Sigmoid colon (tissue), 4 donors: Measurements from ENCODE around the gene HIVEP3.

Source experiments
- POLR2A ChIP-seq, 2 donors: fragments of 450-650 bp; IDR thresholded peaks; one replicate each; pipeline ENCODE4 v1.6.1; 2016; ENCODE audit warnings: antibody characterized with exemption in 2 of 2, mild to moderate bottlenecking in 2 of 2, moderate library complexity in 2 of 2
- POLR2AphosphoS5 ChIP-seq, 4 donors: sonication (generic); formaldehyde crosslinking; IDR thresholded peaks; one replicate each; pipeline ENCODE4 v1.6.1; 2017; ENCODE audit warnings: antibody characterized with exemption in 4 of 4
- TF ChIP-seq, protein P1 (sequence below), 4 experiments: fragments of 450-650 bp in 3 of 4; fragments of 200-600 bp in 1 of 4; IDR thresholded peaks; one replicate each; pipeline ENCODE4 v1.5.1; 2016 to 2019; ENCODE audit warnings: antibody characterized with exemption in 4 of 4, mild to moderate bottlenecking in 3 of 4, moderate library complexity in 2 of 4

DNA sequence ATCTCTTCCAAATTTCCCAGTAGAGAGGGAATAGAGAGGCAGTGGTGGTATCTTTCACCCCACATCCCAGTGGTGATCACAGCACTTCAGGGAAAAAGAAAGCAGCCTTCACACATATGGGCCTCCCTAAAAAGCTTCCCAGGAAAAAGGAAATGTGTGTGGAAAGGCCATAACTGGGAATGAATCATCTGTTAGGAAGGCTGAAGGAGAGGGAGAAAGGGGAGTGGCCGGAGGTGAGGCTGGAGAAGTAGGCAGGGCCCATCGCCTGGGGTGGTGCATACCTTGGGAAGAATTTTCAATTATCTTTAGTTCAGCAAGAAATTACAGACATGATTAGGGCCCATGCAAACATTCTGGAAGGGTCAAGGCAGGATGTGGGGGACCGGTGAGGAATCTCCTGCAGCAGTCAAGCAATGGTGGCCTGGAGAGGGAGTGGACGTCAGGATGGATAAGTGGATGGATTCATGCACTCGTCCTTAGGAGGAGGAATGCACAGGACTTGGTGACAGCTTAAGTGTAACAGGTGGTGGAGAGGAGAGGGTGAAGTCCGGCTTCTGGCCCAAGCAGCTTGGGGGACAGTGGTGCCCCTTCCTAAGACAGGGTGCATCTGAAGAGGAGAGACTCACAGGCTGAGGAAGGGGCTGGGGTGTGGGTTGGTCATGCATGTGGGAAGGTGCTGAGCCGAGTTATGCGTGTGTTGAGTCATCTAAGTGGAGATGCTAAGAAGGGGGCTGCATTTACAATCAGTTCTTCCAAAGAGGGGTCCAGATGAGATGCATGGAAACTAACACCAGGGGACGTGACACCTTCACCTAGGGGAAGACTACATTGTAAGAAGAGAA, 17.9 kb downstream of the HIVEP3 start:
- TF ChIP-seq POLR2AphosphoS5 (IDR thresholded peaks at IDR 0.05) (no peak), POLR2A (IDR thresholded peaks at IDR 0.05) (no peak)
- TF ChIP-seq, protein P1, sequence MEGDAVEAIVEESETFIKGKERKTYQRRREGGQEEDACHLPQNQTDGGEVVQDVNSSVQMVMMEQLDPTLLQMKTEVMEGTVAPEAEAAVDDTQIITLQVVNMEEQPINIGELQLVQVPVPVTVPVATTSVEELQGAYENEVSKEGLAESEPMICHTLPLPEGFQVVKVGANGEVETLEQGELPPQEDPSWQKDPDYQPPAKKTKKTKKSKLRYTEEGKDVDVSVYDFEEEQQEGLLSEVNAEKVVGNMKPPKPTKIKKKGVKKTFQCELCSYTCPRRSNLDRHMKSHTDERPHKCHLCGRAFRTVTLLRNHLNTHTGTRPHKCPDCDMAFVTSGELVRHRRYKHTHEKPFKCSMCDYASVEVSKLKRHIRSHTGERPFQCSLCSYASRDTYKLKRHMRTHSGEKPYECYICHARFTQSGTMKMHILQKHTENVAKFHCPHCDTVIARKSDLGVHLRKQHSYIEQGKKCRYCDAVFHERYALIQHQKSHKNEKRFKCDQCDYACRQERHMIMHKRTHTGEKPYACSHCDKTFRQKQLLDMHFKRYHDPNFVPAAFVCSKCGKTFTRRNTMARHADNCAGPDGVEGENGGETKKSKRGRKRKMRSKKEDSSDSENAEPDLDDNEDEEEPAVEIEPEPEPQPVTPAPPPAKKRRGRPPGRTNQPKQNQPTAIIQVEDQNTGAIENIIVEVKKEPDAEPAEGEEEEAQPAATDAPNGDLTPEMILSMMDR (IDR thresholded peaks at IDR 0.05), result no peak
